HUDEP-2 (cell line): Measurements from ENCODE around the gene ATP13A1.
"Not testable (repeated sequence)": the region's sequence is repeated elsewhere in the genome, so short reads cannot be mapped to it uniquely, and the experiment has no call there.

Experiments
- DNase-seq, 76 experiments: peaks; one replicate each; lab custom pipeline; 2025; ENCODE audit not compliant: unreplicated experiment in 76 of 76; lab: John Stamatoyannopoulos, UW

ATP13A1 gene

GRCh38 chr19:19626516-19627472 is 36.7 kb downstream of the ATP13A1 start:
- peak in 1 of 76 experiments; percentile 5 for DNase-seq

DNA sequence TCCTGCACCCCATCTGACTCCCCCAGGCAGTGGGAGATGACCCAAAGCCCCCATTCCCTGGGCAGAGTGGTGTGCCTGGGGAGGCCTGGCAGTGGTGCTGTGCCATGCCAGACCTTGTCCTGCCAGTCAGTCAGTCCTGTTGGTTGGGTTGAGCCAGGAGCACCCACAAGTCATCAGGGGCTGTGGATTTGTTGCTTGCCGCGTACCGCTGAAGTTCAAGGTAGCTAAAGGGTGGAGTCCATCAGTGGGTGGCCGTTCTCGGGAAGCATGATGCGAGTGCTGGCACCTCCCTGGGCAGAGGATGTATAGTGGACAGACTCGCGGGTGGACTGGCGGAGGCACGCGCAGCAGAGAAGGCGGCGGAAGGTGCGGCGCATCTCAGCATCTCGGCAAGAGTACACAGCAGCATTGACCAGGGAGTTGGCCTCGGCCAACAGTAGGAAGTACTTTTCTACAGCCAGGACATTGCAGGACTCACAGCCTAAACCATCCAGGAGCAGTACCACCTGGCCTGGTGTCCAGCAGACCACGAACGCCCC is 39.4 kb downstream of the ATP13A1 start:
- no peak for DNase-seq

GRCh38 chr19:19623383-19623782 is 40.1 kb downstream of the ATP13A1 start:
- no peak for DNase-seq

- no peak for DNase-seq
Observed at GRCh38 chr19:19619849-19620210, 43.6 kb downstream of the ATP13A1 start.

DNA sequence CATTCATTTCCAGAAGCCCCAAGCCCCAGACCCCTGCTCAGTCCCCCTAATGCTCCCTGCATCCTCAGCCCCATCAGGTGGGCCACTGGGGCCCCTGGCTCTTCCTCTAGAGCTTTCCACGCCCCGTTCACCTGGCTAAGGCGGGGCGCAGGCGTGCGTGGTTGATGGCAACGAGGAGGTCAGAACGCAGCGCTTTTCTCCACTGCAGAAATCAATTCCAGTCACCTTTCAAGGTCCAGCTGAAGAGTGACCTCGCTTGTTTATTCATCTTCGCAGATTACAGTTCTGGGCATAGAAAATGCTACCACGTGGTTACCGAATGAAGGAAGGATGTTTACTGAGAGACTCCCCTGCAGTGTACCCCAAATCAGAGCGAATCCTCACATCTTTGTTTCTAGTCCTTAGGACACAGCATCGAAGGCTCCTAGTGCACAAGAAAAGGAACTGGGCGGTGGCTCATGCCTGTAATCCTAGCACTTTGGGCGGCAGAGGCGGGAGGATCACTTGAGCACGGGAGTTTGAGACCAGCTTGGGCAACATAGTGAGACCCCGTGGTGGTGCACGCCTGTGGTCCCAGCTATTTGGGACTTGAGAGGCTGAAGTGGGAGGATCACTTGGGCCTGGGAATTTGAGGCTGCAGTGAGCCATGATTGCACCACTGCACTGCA is 44.2 kb downstream of the ATP13A1 start:
- no peak for DNase-seq

DNA sequence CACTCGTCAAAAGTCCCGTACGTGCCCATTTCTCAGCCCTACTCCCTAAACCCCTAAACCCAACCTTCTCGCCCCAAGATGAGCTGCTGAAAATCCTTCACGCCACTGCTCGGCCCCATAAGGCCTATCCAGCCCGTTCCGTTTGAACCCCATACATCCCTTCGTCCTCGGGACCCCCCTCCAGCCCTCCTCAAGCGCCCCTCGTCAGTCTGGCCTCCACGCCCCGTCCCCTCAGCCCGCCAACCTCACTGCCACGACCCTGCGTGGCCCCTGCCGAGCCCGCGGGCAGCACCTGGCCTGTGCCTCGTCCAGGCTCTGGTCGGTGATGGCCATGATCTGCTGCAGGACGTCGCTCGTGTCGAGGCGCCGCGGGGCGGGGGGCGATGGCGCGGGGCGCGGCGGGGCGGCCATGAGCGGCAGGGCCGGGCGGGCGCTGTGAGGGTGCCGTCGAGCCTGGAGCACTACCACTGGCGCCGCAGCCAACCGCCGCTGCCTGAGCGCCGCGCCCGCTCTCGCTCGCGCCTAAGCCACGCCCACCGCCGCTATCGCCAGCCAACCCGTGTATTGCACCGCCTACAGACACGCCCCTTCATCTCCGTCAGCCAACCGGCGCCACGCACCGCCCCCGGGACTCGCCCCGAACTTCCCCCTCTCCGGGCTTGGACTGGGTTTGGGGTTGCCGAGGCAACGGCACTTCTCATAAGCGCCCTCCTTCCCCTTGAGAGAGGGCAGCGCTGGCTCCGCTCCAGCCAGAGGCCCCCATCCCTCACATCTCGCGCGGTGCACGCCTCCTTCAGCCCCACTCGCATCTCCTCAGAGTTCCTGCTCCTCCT is 45.0 kb downstream of the ATP13A1 start, which contains the start of gene PBX4:
Gene PBX4 (minus strand): TSS at position 469 of the 833 bp plus-strand sequence. CDS start 58 bp downstream, at position 411.
- peak in 69 of 76 experiments; percentile 24 to 98 (median 92) for DNase-seq

DNA sequence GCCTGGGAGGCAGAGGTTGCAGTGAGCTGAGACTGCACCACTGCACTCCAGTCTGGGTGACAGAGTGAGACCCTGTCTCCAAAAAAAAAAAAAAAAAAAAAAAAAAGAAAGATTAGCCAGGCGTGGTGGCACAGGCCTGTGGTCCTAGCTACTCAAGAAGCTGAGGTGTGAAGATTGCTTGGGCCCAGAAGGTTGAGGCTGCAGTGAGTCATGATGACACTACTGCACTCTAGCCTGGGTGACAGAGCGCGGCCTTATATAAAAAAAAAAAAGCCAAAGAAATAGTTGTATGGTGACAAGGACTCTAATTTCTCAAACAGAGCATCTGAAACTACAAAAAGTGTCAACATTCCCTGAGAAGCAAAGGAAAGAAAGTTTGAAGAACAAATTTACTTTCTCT is 48.4 kb downstream of the ATP13A1 start:
- no peak for DNase-seq

DNA sequence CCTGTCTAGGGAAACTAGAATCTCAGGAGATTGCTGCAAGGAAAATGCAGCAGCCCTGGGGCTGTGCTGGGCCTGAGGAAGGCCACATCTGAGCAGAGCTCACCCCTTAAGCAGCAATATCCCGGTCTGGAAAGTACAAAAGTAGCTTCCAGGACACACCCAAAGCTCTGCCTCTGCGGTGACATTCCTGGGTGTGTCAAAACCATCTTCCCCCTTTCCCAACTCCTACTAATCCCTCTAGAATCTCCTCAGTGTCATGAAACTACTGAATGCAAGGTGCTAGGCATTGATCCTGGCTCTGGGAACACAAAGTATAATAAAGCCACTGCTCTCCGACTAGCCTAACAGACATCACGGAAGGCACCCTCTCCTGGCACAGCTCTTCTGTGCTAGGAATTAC is 50.0 kb downstream of the ATP13A1 start:
- DNase-seq: no peak

GRCh38 chr19:19610376-19611202 is 52.9 kb downstream of the ATP13A1 start:
- DNase-seq: no peak

GRCh38 chr19:19606686-19607085 is 56.8 kb downstream of the ATP13A1 start:
- DNase-seq: not testable (repeated sequence)

DNA sequence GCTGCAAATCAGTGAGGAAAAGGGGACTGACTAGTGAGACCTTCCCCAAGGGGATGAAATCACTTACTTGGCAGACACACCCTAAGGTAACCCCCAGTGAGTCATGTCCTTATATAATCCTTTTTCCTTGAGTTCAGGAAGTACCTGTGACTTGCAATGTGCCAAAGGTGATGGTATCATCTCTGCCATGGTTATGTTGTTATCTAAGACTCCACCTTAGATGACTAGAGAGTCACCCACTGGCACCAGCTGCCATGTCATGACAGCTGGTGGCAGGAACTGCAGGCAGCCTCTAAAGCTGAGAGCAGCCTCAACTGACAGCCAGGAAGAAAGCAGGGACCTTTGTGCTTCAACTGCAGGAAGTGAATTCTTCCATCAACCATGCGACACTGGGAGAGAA is 57.5 kb downstream of the ATP13A1 start:
- DNase-seq: peak in 12 of 76 experiments; percentile 7 to 59 (median 12)

DNA sequence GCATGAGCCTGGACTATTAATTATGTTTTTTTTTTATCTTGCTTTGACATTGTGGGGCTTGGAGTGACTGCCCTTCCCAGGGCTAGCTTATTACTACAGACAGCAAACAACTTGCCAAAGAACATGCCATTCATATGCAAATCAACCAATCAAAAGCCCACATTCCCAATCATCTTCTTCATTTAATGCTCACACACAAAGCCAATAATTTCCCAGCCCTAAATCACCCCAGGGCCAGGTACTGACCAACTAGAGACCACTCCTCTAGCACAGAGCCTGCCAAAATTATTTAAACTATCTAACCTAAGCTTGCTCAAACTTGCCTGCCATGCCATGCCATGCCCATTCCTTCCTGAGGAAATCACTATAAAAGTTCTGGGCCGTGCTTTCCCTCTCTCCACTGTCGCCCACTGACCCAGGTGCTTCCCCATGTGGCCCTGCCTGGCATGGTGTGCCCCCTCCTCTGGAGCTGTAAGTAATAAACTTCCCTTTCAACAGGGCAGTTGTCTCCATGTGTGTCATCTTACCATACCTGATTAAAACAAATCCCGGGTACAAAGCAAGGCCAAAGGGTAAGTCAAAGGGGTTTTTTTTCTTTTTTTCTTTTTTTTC is 60.7 kb downstream of the ATP13A1 start:
- no peak for DNase-seq

DNA sequence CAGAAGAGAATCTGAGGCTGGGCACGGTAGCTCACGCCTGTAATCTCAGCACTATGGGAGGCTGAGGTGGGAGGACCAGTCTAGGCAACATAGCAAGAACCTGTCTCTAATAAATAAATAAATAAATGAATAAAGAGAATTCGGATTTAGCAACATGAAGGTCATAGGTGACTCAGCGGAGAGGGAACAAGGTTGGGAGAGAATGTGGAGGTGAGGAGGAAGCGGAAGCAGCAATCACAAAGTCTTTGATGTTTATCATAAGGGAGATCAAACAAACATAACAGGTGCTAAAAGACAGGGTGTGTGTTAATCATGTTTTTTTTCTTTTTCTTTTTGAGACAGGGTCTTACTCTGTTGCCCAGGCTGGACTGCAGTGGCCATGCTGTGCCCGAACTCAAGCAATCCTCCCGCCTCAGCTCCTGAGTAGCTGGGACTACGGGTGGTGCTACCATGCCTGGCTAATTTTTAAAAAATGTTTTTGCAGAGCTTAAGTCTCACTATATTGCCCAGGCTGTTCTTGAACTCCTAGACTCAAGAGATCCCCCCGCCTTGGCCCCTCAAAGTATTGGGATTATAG is 61.3 kb downstream of the ATP13A1 start:
- DNase-seq: no peak

GRCh38 chr19:19600793-19601330 is 62.6 kb downstream of the ATP13A1 start:
- DNase-seq: no peak

DNA sequence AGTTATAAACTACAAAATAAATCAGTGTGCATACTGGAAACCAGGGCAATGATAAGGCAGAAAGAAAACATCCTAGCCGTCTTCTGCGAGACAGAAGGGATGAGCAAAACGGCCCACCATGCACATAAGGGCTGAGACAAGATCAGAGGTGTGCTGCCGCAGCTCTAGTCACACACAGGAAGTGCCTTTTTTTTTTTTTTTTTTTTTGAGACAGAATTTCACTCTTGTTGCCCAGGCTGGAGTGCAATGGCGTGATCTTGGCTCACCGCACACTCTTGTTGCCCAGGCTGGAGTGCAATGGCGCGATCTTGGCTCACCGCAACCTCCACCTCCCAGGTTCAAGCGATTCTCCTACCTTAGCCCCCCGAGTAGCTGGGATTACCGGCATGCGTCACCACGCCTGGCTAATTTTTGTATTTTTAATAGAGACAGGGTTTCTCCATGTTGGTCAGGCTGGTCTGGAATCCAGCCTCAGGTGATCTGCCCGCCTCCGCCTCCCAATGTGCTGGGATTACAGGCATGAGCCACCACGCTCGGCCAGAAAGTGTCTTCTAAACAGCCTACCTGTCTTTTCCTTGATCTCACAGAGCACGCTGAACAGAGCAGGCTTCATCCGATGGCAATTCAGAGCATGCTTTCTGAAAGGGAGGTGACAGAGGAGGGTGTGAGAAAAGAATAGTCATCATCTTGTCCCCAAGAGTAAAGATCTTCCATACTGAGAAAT is 64.6 kb downstream of the ATP13A1 start:
- DNase-seq: not testable (repeated sequence)

DNA sequence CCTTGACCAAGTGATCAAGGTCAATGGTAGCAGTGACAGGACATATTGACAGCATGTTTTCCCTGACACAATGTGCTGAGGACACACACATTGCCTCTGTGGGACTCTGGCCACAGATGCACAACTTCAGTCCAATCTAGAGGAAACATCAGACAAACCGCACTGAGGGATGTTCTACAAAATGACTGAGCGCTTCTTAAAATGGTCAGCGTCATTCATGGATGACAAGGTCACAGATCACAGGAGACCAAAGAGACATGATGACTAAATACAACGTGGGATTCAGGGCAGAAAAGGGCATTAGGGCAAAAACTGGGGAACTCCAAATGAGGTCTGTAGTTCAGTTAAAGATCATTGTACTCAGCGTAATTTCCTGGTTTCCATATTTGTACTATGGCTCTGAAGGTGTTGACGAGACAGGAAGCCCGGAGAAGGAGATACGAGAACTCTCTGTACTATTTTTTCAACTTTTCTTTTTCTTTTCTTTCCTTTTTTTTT is 65.6 kb downstream of the ATP13A1 start:
- no peak for DNase-seq
